WTC11 (cell line): ENCODE measurements around the gene ZNF775. TPM values are rescaled to one million over a fixed set of nuclear protein-coding genes. Genes with fewer than 3 reads are reported as not detected.

Source experiments
- ATAC-seq: fragments of 200-7000 bp; cut with Tn5 transposase; 2 replicates; pipeline ENCODE4 v1.10.0; 2021; ENCODE audit warnings: mild to moderate bottlenecking, moderate library complexity
- CTCF ChIA-PET: fragments of 300-600 bp; sonication (Branson Sonifier 250); formaldehyde crosslinking; loops from one replicate; lab custom pipeline; 2021; ENCODE audit warnings: antibody characterized with exemption; lab: Charles Lee
- POLR2A ChIA-PET: fragments of 350-600 bp; sonication (Branson Sonifier 250); formaldehyde crosslinking; loops from one replicate; lab custom pipeline; 2021; ENCODE audit warnings: antibody characterized with exemption; lab: Charles Lee
- DNase-seq: peaks from one replicate; pipeline ENCODE4 v3.0.0; 2021; ENCODE audit warnings: low spot score
- H3K27ac Mint-ChIP-seq: 2 replicates; pipeline ENCODE4 v1.8.0; 2021; ENCODE audit warnings: mixed read lengths
- H3K27me3 Mint-ChIP-seq: 2 replicates; pipeline ENCODE4 v1.8.0; 2021; ENCODE audit warnings: low read depth, mild to moderate bottlenecking, moderate library complexity, mixed read lengths
- H3K36me3 Mint-ChIP-seq: 2 replicates; pipeline ENCODE4 v1.8.0; 2021; ENCODE audit warnings: mixed read lengths
- H3K4me1 Mint-ChIP-seq: 2 replicates; pipeline ENCODE4 v1.8.0; 2022; ENCODE audit warnings: mixed read lengths
- H3K4me3 Mint-ChIP-seq: 2 replicates; pipeline ENCODE4 v1.8.0; 2021; ENCODE audit warnings: mild to moderate bottlenecking, moderate library complexity, mixed read lengths
- H3K9me3 Mint-ChIP-seq: 2 replicates; pipeline ENCODE4 v1.8.0; 2021; ENCODE audit warnings: mixed read lengths
- ATF2 ChIP-seq: sonication (generic); formaldehyde crosslinking; IDR thresholded peaks from 2 replicates; pipeline ENCODE4 v1.8.1; 2022; ENCODE audit warnings: low read depth, missing genetic modification reagents, borderline replicate concordance
- ATF3 ChIP-seq: sonication (generic); formaldehyde crosslinking; conservative IDR thresholded peaks from 2 replicates; pipeline ENCODE4 v1.8.1; 2022; ENCODE audit warnings: mild to moderate bottlenecking, missing genetic modification reagents
- CBFB ChIP-seq: sonication (generic); formaldehyde crosslinking; IDR thresholded peaks from 2 replicates; pipeline ENCODE4 v1.8.1; 2022; ENCODE audit warnings: mild to moderate bottlenecking, low read depth, missing genetic modification reagents
- HMGA2 ChIP-seq: fragments of 250-450 bp; sonication (Bioruptor Pico); IDR thresholded peaks from 2 replicates; pipeline ENCODE4 v1.4.0; 2021; ENCODE audit warnings: mild to moderate bottlenecking, moderate library complexity
- HMGXB4 ChIP-seq: sonication (generic); formaldehyde crosslinking; IDR thresholded peaks from 2 replicates; pipeline ENCODE4 v1.8.1; 2023; ENCODE audit warnings: mild to moderate bottlenecking, moderate library complexity, missing genetic modification reagents
- IRF1 ChIP-seq: sonication (generic); formaldehyde crosslinking; IDR thresholded peaks from 2 replicates; pipeline ENCODE4 v1.8.0; 2023; ENCODE audit warnings: missing genetic modification reagents
- KAT7 ChIP-seq: sonication (generic); formaldehyde crosslinking; IDR thresholded peaks from 2 replicates; pipeline ENCODE4 v1.8.1; 2023; ENCODE audit warnings: missing genetic modification reagents, mild to moderate bottlenecking, borderline replicate concordance
- MXD4 ChIP-seq: fragments of 250-450 bp; sonication (Bioruptor Pico); IDR thresholded peaks from 2 replicates; pipeline ENCODE4 v1.8.0; 2021; ENCODE audit warnings: mild to moderate bottlenecking, moderate library complexity, borderline replicate concordance
- NFE2L1 ChIP-seq: sonication (generic); formaldehyde crosslinking; IDR thresholded peaks from 2 replicates; pipeline ENCODE4 v1.8.1; 2023; ENCODE audit warnings: missing genetic modification reagents
- RORB ChIP-seq: fragments of 250-450 bp; sonication (Bioruptor Pico); IDR thresholded peaks from 2 replicates; pipeline ENCODE4 v1.9.0; 2021; ENCODE audit warnings: mild to moderate bottlenecking
- SMAD3 ChIP-seq: sonication (generic); formaldehyde crosslinking; IDR thresholded peaks from 2 replicates; pipeline ENCODE4 v1.8.0; 2022; ENCODE audit warnings: missing genetic modification reagents, mild to moderate bottlenecking, borderline replicate concordance
- SOX15 ChIP-seq: fragments of 250-450 bp; sonication (Bioruptor Pico); IDR thresholded peaks from 2 replicates; pipeline ENCODE4 v1.9.0; 2021; ENCODE audit warnings: mild to moderate bottlenecking
- TCF7 ChIP-seq: sonication (generic); formaldehyde crosslinking; IDR thresholded peaks from 2 replicates; pipeline ENCODE4 v1.8.0; 2022; ENCODE audit warnings: mild to moderate bottlenecking, low read depth, missing genetic modification reagents, moderate library complexity
- USF1 ChIP-seq: sonication (generic); formaldehyde crosslinking; IDR thresholded peaks from 2 replicates; pipeline ENCODE4 v1.8.0; 2022; ENCODE audit warnings: mild to moderate bottlenecking, missing genetic modification reagents
- ZNF219 ChIP-seq: sonication (generic); formaldehyde crosslinking; IDR thresholded peaks from 2 replicates; pipeline ENCODE4 v1.8.0; 2023; ENCODE audit warnings: missing genetic modification reagents, mild to moderate bottlenecking, borderline replicate concordance
- ZNF263 ChIP-seq: sonication (generic); formaldehyde crosslinking; IDR thresholded peaks from 2 replicates; pipeline ENCODE4 v1.8.1; 2022; ENCODE audit warnings: low read depth, mild to moderate bottlenecking, moderate library complexity, missing genetic modification reagents
- ZNF671 ChIP-seq: fragments of 250-450 bp; sonication (Bioruptor Pico); IDR thresholded peaks from 2 replicates; pipeline ENCODE4 v1.8.0; 2021; ENCODE audit warnings: mild to moderate bottlenecking
- total RNA-seq: library from RNA; stranded (reverse); gene quantifications from 3 replicates; pipeline ENCODE4 v1.2.3, GENCODE V29; 2021
- TF ChIP-seq, protein P1 (sequence below): fragments of 200-600 bp; IDR thresholded peaks from 2 replicates; pipeline ENCODE4 v1.8.0; 2022; ENCODE audit warnings: antibody characterized with exemption
- TF ChIP-seq, protein P2 (sequence below): sonication (generic); formaldehyde crosslinking; IDR thresholded peaks from 2 replicates; pipeline ENCODE4 v1.8.1; 2022; ENCODE audit warnings: mild to moderate bottlenecking, moderate library complexity, missing genetic modification reagents
- TF ChIP-seq, protein P3 (sequence below): fragments of 250-450 bp; sonication (Bioruptor Pico); IDR thresholded peaks from 2 replicates; pipeline ENCODE4 v1.8.0; 2021; ENCODE audit warnings: mild to moderate bottlenecking
- TF ChIP-seq, protein P4 (sequence below): sonication (generic); formaldehyde crosslinking; IDR thresholded peaks from 2 replicates; pipeline ENCODE4 v1.8.1; 2022; ENCODE audit warnings: mild to moderate bottlenecking, missing genetic modification reagents, moderate library complexity, borderline replicate concordance

The ZNF775 gene
- total RNA-seq, 1 experiment from 2014 or later, result 25.4 TPM

DNA sequence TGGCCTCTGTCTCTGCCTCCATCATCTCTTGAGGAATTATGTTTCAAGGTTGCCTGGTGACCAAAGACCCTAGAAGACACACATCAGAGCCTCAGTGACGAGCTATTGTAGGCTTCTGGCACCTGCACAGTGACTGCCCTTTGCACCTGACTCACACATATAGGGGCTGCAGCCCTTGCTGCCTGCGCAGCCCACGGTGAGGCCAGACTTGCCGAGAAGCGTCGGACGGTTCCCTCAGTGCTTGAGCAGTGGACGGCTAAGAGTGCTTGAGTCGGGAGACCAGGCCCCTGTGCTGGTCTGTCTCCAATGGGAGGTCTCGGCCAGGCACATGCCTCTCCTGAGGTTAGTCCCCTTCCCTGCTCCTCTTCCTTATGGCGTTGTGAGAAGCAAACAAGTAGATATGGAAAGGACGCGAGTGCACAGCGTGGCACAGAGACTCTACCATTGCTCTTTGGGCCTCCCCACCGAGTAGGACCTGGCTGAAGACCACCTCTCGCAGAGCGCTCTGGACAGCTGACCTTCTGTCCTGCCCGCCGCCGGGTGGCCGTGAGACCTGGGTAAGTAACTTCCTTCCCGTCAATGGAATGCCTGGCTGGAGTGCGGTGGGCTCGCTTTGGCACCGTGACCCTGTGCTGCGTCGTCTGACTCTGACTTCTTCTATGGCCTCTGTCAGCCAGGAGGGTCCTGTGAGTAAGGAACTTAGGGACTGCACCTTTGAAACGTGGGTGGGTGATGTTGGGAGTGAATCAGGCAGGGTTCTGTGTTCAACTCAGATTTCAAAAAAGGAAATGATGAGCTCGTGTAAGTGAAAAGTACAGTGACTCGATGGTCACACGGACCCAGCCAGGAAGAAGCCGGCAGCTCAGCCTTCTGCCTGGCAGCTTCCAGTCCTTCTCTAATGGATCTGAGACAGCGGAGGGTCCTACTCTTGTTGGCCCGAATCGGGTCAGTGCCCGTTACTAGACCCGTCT is 33.7 kb downstream of the ZNF775 start:
- no peak for ATAC-seq
- POLR2A ChIA-PET, result interaction anchor here (1.5 to 1.6 kb wide), 3 partner anchors 10 to 83 kb away, joined by 3 to 8 read pairs (median 3); no protein-coding TSS in a partner anchor
- Mint-ChIP-seq H3K9me3 (no peaks in the 10 kb centered on the region), H3K27ac (no peak overlapping the region; the same call in 1 of the 2 replicates), H3K4me3 (no peak overlapping the region)
- CTCF ChIA-PET, result interaction anchor here (0.6 to 1.2 kb wide), 4 partner anchors 9 to 559 kb away, joined by 3 to 4 read pairs (median 3); no protein-coding TSS in a partner anchor
- no peak for TF ChIP-seq SMAD3 (CRISPR knock-in tag)
- TF ChIP-seq RORB, result no peak
- TF ChIP-seq, protein P1, sequence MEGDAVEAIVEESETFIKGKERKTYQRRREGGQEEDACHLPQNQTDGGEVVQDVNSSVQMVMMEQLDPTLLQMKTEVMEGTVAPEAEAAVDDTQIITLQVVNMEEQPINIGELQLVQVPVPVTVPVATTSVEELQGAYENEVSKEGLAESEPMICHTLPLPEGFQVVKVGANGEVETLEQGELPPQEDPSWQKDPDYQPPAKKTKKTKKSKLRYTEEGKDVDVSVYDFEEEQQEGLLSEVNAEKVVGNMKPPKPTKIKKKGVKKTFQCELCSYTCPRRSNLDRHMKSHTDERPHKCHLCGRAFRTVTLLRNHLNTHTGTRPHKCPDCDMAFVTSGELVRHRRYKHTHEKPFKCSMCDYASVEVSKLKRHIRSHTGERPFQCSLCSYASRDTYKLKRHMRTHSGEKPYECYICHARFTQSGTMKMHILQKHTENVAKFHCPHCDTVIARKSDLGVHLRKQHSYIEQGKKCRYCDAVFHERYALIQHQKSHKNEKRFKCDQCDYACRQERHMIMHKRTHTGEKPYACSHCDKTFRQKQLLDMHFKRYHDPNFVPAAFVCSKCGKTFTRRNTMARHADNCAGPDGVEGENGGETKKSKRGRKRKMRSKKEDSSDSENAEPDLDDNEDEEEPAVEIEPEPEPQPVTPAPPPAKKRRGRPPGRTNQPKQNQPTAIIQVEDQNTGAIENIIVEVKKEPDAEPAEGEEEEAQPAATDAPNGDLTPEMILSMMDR, result no peak
- TF ChIP-seq, protein P2, sequence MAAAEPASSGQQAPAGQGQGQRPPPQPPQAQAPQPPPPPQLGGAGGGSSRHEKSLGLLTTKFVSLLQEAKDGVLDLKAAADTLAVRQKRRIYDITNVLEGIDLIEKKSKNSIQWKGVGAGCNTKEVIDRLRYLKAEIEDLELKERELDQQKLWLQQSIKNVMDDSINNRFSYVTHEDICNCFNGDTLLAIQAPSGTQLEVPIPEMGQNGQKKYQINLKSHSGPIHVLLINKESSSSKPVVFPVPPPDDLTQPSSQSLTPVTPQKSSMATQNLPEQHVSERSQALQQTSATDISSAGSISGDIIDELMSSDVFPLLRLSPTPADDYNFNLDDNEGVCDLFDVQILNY (CRISPR knock-in tag), result no peak
- no peak for TF ChIP-seq KAT7 (CRISPR knock-in tag)
- TF ChIP-seq TCF7 (CRISPR knock-in tag), result no peak
- TF ChIP-seq NFE2L1 (CRISPR knock-in tag), result no peak
- TF ChIP-seq, protein P3, sequence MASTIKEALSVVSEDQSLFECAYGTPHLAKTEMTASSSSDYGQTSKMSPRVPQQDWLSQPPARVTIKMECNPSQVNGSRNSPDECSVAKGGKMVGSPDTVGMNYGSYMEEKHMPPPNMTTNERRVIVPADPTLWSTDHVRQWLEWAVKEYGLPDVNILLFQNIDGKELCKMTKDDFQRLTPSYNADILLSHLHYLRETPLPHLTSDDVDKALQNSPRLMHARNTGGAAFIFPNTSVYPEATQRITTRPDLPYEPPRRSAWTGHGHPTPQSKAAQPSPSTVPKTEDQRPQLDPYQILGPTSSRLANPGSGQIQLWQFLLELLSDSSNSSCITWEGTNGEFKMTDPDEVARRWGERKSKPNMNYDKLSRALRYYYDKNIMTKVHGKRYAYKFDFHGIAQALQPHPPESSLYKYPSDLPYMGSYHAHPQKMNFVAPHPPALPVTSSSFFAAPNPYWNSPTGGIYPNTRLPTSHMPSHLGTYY (CRISPR knock-in tag), result no peak
- TF ChIP-seq, all 79 proteins: peak for 0
- no peaks in the 10 kb centered on the region; the same call in 1 of the 2 replicates for H3K27me3 Mint-ChIP-seq
- peaks cover 8% of the 10 kb centered on the region; the same call in 1 of the 2 replicates for H3K4me1 Mint-ChIP-seq
- H3K36me3 Mint-ChIP-seq, result peaks cover 6% of the 10 kb centered on the region
- DNase-seq, result no peak

DNA sequence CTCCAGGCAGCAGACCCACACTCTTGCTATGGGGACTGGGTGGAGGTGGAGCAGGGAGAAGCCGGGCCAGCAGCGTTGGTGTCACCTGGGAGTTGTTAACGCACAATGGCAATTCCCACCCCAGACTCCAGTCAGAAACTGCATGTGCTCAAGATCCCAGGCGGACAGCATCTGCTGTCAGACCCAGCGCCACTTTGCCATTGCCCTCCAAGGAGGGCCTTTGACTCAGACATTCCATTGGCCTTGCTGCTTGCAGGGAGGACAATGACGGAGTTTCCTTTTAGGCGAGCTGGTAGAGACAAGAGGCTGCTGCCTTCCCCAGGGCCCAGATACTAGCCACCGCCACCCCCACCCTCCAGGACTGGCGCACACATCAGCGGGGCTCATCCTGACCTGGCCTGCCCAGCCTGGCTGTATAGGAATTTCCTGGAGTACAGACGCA is 34.5 kb downstream of the ZNF775 start:
- Mint-ChIP-seq H3K4me3 (no peak overlapping the region), H3K4me1 (peaks cover 8% of the 10 kb centered on the region; the same call in 1 of the 2 replicates), H3K9me3 (no peaks in the 10 kb centered on the region), H3K36me3 (peaks cover 6% of the 10 kb centered on the region), H3K27ac (no peak overlapping the region), H3K27me3 (no peaks in the 10 kb centered on the region; the same call in 1 of the 2 replicates)
- ATAC-seq (no peak), DNase-seq (no peak)
- POLR2A ChIA-PET, result interaction anchor here (1.6 kb wide), 2 partner anchors 11 to 29 kb away, joined by 3 to 8 read pairs; no protein-coding TSS in a partner anchor
- CTCF ChIA-PET, result interaction anchor here (0.6 kb wide), 1 partner anchor 558 kb away, joined by 3 read pairs; no protein-coding TSS in a partner anchor
- TF ChIP-seq ATF2 (no peak), ZNF263 (CRISPR knock-in tag) (no peak), SOX15 (CRISPR knock-in tag) (no peak), ZNF671 (no peak), TCF7 (CRISPR knock-in tag) (no peak), IRF1 (CRISPR knock-in tag) (no peak), HMGA2 (CRISPR knock-in tag) (no peak), CBFB (CRISPR knock-in tag) (no peak), MXD4 (no peak), HMGXB4 (CRISPR knock-in tag) (no peak), ZNF219 (CRISPR knock-in tag) (no peak), ATF3 (CRISPR knock-in tag) (no peak), USF1 (CRISPR knock-in tag) (no peak)
- TF ChIP-seq, protein P4, sequence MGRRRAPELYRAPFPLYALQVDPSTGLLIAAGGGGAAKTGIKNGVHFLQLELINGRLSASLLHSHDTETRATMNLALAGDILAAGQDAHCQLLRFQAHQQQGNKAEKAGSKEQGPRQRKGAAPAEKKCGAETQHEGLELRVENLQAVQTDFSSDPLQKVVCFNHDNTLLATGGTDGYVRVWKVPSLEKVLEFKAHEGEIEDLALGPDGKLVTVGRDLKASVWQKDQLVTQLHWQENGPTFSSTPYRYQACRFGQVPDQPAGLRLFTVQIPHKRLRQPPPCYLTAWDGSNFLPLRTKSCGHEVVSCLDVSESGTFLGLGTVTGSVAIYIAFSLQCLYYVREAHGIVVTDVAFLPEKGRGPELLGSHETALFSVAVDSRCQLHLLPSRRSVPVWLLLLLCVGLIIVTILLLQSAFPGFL (CRISPR knock-in tag), result no peak
